ENCODE data around the gene ANTXR1. TPM values are rescaled to one million over a fixed set of nuclear protein-coding genes. Genes with fewer than 3 reads are reported as not detected.

ANTXR1 gene
- total and polyA plus RNA-seq, 2 donors (not counting 3 experiments of a cell fraction or from before 2014, with no cell fraction given) = 4.2 to 17.3 TPM

DNA sequence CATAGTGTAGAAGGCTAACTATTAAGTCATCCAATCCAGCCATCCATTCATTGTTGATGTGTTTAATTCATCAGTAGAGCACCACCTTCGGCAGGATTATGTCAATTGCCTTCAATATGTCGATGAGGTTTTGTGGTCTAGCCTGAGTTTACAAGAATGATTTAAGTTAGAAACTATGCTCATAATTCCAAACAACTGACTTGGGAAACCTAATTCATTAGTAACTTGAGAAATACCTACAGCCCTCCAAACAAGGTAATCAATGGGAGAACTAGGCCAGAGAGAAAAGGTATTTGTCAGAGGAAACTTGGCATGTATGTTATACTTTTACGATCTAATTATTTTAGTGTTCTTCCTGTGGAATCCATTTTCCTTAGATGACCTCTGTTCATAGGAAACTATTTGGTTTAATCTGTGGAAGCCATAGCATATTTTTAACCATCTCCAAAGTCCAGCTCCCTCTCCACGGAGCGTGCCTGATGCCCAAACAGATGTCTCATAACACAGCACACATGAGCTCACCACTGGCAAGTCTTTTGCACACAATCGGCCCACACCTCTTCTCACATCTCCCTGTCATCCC, 225.6 kb downstream of the ANTXR1 start:
- BruUV-seq (replicated peaks) = no TSS peak
- Histone ChIP-seq H3K27me3 (ENCODE audit: control insufficient read depth in 2 of 2, insufficient read depth in 2 of 2, low read length in 2 of 2) (no peaks in the 10 kb centered on the region), H3K9me3 (replicated peaks; ENCODE audit: control insufficient read depth, insufficient read depth, low read length) (no peaks in the 10 kb centered on the region), H3K79me2 (ENCODE audit: control insufficient read depth, insufficient read depth, low read length) (no peaks in the 10 kb centered on the region), H3K27ac (ENCODE audit: insufficient read depth, low read depth, low read length) (no peak overlapping the region), H2AFZ (ENCODE audit: low read depth, low read length) (no peak overlapping the region), H4K20me1 (replicated peaks; ENCODE audit: control insufficient read depth, extremely low read depth, insufficient read depth, low read length) (no peaks in the 10 kb centered on the region), H3K9ac (replicated peaks; ENCODE audit: extremely low read depth, insufficient read depth, low read length) (no peak overlapping the region), H3K4me2 (ENCODE audit: insufficient read depth, low read length) (no peak overlapping the region), H3K4me3 (replicated peaks in 1 of 3; ENCODE audit: insufficient read depth in 1 of 3, low read depth in 1 of 3, low read length in 3 of 3) (no peak overlapping the region), H3K36me3 (ENCODE audit: control insufficient read depth in 2 of 2, extremely low read depth in 1 of 2, insufficient read depth in 2 of 2, low read length in 2 of 2) (no peaks in the 10 kb centered on the region), H3K9me1 (replicated peaks; ENCODE audit: control insufficient read depth, extremely low read depth, insufficient read depth, low read length) (no peaks in the 10 kb centered on the region), H3K4me1 (ENCODE audit: control insufficient read depth, extremely low read depth, insufficient read depth, low read length) (no peaks in the 10 kb centered on the region)
- no peak for DNase-seq (ENCODE audit: low read depth, low spot score)
- intact Hi-C loops (cut with micrococcal nuclease) (no loop called here), dilution Hi-C loops (cut with MboI; ENCODE audit: extremely low pct_ligation_motif_present, low sequenced_read_pairs) (no loop called here)
- CTCF ChIA-PET = interaction anchor here (0.9 to 1.2 kb wide), 2 partner anchors 10 to 18 kb away, joined by 3 read pairs; no protein-coding TSS in a partner anchor
- FAIRE-seq = no peak
- TF ChIP-seq MAX (IDR thresholded peaks at IDR 0.05; ENCODE audit: insufficient read depth, insufficient read length) = no peak
- TF ChIP-seq POLR2AphosphoS5 (IDR thresholded peaks at IDR 0.05; ENCODE audit: insufficient read depth, low read depth, low read length) = no peak
- TF ChIP-seq POLR2A (IDR thresholded peaks at IDR 0.05; ENCODE audit: low read depth, low read length) = no peak
- no peak for TF ChIP-seq MYC (IDR thresholded peaks at IDR 0.05; ENCODE audit: low read depth, low read length)
- POLR2A ChIA-PET = no interaction called here

DNA sequence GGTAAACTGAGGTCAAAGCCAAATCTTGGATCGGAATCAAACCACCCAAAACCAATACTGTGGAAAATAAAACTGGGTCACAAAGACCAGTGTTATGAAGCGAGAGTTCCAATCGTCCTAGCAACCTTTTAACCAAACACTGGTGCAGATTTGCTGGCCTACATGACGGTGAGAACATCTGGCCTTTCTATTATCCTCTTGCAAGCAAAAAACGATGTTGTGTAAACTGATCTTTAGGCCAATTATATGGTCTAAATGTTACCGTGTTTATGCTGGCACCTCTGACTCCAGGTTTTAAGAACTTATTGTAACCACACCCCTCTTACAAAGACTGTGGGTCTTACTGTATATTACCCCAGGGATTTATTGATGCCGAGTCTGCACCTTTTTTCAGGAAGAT, 228.1 kb downstream of the ANTXR1 start:
- H3K4me3 ChIP-seq (replicated peaks in 1 of 3; ENCODE audit: insufficient read depth in 1 of 3, low read depth in 1 of 3, low read length in 3 of 3) = no peak overlapping the region
- no peak overlapping the region for H3K9ac ChIP-seq (replicated peaks; ENCODE audit: extremely low read depth, insufficient read depth, low read length)
- H3K4me2 ChIP-seq (ENCODE audit: insufficient read depth, low read length) = no peak overlapping the region
- DNase-seq (ENCODE audit: low read depth, low spot score) = no peak
- H3K79me2 ChIP-seq (ENCODE audit: control insufficient read depth, insufficient read depth, low read length) = no peaks in the 10 kb centered on the region
- H3K4me1 ChIP-seq (ENCODE audit: control insufficient read depth, extremely low read depth, insufficient read depth, low read length) = no peaks in the 10 kb centered on the region
- dilution Hi-C loops (cut with MboI; ENCODE audit: extremely low pct_ligation_motif_present, low sequenced_read_pairs) (no loop called here), intact Hi-C loops (cut with micrococcal nuclease) (no loop called here)
- no TSS peak for BruUV-seq (replicated peaks)
- H2AFZ ChIP-seq (ENCODE audit: low read depth, low read length) = no peak overlapping the region
- no peaks in the 10 kb centered on the region for H3K9me1 ChIP-seq (replicated peaks; ENCODE audit: control insufficient read depth, extremely low read depth, insufficient read depth, low read length)
- no peaks in the 10 kb centered on the region for H3K36me3 ChIP-seq (ENCODE audit: control insufficient read depth in 2 of 2, extremely low read depth in 1 of 2, insufficient read depth in 2 of 2, low read length in 2 of 2)
- no peak overlapping the region for H3K27ac ChIP-seq (ENCODE audit: insufficient read depth, low read depth, low read length)
- H3K27me3 ChIP-seq (ENCODE audit: control insufficient read depth in 2 of 2, insufficient read depth in 2 of 2, low read length in 2 of 2) = no peaks in the 10 kb centered on the region
- ChIA-PET POLR2A (no interaction called here), CTCF (no interaction called here)
- no peaks in the 10 kb centered on the region for H3K9me3 ChIP-seq (replicated peaks; ENCODE audit: control insufficient read depth, insufficient read depth, low read length)
- no peak for FAIRE-seq
- TF ChIP-seq CTCF (IDR thresholded peaks at IDR 0.05; ENCODE audit: extremely low read depth in 1 of 2, insufficient read depth in 1 of 2, low read depth in 1 of 2, low read length in 2 of 2) (no peak), POLR2AphosphoS5 (IDR thresholded peaks at IDR 0.05; ENCODE audit: insufficient read depth, low read depth, low read length) (no peak), MYC (IDR thresholded peaks at IDR 0.05; ENCODE audit: low read depth, low read length) (no peak), JUN (IDR thresholded peaks at IDR 0.05; ENCODE audit: borderline replicate concordance, insufficient read depth, insufficient read length, low read depth) (no peak), MAX (IDR thresholded peaks at IDR 0.05; ENCODE audit: insufficient read depth, insufficient read length) (no peak), POLR2A (IDR thresholded peaks at IDR 0.05; ENCODE audit: low read depth, low read length) (no peak), EZH2 (IDR thresholded peaks at IDR 0.05; ENCODE audit: borderline replicate concordance, low read depth, low read length, severe bottlenecking) (no peak), FOS (IDR thresholded peaks at IDR 0.05; ENCODE audit: borderline replicate concordance, insufficient read depth, low read length) (no peak), GATA2 (IDR thresholded peaks at IDR 0.05; ENCODE audit: insufficient read depth, insufficient read length, low read depth, low read length) (no peak)
- H4K20me1 ChIP-seq (replicated peaks; ENCODE audit: control insufficient read depth, extremely low read depth, insufficient read depth, low read length) = no peaks in the 10 kb centered on the region
